Measurements from ENCODE around the gene ATG4B. TPM values are rescaled to one million over a fixed set of nuclear protein-coding genes. Genes with fewer than 3 reads are reported as not detected.

Gene ATG4B
- total RNA-seq, 1 donor from 2014 or later = 135 TPM

DNA sequence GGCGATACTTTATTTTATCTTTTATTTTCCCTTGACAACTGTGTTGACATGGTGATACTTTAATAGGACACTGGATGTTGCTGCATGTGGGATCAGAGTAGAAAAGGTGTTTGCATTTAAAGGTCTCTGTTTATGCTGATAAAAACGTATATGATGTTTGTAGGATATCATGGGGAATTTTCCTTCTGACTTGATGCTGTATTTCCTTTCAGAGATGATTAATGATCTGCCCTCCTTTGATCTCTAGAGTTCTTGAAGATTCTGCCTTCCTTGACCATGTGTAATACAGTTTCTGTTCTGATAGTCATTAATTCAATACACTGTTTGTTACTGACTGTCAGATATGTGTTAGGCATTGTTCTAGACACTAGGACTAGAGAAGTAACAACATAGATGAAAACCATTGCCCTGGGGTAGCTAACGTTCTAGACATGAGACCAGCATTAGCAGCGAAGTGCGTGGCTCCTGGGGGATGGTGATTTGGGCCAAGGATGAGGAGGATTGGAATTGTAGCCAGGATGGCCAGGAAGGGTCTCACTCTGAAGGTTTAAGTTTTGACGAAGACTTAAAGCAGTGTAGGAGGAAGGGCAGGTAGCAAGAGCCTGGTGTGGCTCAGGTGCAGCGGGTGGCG, 2.8 kb downstream of the ATG4B start:
- no peak for TF ChIP-seq CTCF (IDR thresholded peaks at IDR 0.05; ENCODE audit: unreplicated experiment)
- peak overlapping the region; percentile 1 for H3K27ac Mint-ChIP-seq
- no peak for DNase-seq (ENCODE audit: low spot score in 2 of 2, unreplicated experiment in 2 of 2)
- no peak overlapping the region for H3K4me3 Mint-ChIP-seq
- peaks cover 17% of the 10 kb centered on the region for H3K4me1 Mint-ChIP-seq
- no peaks in the 10 kb centered on the region for H3K9me3 Mint-ChIP-seq
- H3K36me3 Mint-ChIP-seq = peaks cover 12% of the 10 kb centered on the region
- no peaks in the 10 kb centered on the region for H3K27me3 Mint-ChIP-seq (ENCODE audit: low read depth)

- Mint-ChIP-seq H3K36me3 (peaks cover 12% of the 10 kb centered on the region), H3K4me3 (no peak overlapping the region), H3K9me3 (no peaks in the 10 kb centered on the region), H3K27ac (no peak overlapping the region), H3K27me3 (ENCODE audit: low read depth) (no peaks in the 10 kb centered on the region), H3K4me1 (peaks cover 11% of the 10 kb centered on the region)
- no peak for TF ChIP-seq CTCF (IDR thresholded peaks at IDR 0.05; ENCODE audit: unreplicated experiment)
- no peak for DNase-seq (ENCODE audit: low spot score in 2 of 2, unreplicated experiment in 2 of 2)
Observed at GRCh38 chr2:241641631-241642030, 4.1 kb downstream of the ATG4B start.

DNA sequence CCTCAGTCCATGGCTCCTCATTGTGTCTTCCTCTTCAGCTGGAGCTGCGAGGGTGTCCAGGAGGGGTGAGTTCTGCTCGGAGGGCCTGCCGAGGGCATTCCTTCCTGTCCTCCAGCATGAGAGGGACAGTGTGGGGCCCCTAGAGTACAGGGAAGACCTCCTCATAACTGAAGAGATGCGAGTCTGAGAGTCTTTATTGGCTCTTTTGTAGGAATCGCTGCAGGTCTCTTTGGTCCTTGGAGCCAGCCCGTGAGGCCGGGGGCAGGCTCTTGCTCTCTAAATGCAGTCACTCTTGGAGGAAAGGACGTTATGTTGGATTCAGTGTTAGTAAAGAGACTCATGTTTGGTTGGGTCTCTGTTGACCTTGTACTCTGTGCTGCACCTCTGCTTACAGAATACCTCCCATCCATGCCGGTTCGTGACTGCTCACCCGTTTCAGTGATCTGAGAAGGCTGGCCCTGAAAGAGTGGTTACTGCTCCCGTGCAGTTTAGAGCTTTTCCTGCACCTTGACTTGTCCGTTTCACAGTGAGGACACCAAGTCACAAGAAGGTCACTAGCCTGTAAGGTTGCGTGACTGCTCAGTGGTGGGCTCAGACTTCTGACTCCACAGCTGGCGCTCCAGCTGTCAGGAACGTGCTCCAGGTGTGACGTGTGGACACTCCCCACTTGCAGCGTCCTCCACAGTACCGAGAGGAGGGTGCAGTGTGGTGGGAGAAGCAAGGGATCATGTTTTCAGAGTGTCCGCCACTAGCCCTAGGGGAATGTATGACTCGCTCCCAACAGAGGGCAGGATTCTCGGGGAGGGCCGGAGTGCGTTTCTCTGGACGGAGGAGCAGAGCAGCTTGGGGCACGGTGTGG, 7.8 kb downstream of the ATG4B start:
- no peaks in the 10 kb centered on the region for H3K9me3 Mint-ChIP-seq
- H3K27me3 Mint-ChIP-seq (ENCODE audit: low read depth) = no peaks in the 10 kb centered on the region
- no peak overlapping the region for H3K27ac Mint-ChIP-seq
- no peaks in the 10 kb centered on the region for H3K4me1 Mint-ChIP-seq
- H3K36me3 Mint-ChIP-seq = peaks cover 2% of the 10 kb centered on the region
- TF ChIP-seq CTCF (IDR thresholded peaks at IDR 0.05; ENCODE audit: unreplicated experiment) = no peak
- no peak overlapping the region for H3K4me3 Mint-ChIP-seq
- DNase-seq (ENCODE audit: low spot score in 2 of 2, unreplicated experiment in 2 of 2) = no peak

- no peak overlapping the region for H3K4me3 Mint-ChIP-seq
- H3K27me3 Mint-ChIP-seq (ENCODE audit: low read depth) = no peaks in the 10 kb centered on the region
- no peak for TF ChIP-seq CTCF (IDR thresholded peaks at IDR 0.05; ENCODE audit: unreplicated experiment)
- DNase-seq (ENCODE audit: low spot score in 2 of 2, unreplicated experiment in 2 of 2) = no peak
- H3K9me3 Mint-ChIP-seq = no peaks in the 10 kb centered on the region
- H3K36me3 Mint-ChIP-seq = peaks cover 5% of the 10 kb centered on the region
- no peaks in the 10 kb centered on the region for H3K4me1 Mint-ChIP-seq
- H3K27ac Mint-ChIP-seq = no peak overlapping the region
Observed at GRCh38 chr2:241645915-241646645, 8.6 kb downstream of the ATG4B start.

DNA sequence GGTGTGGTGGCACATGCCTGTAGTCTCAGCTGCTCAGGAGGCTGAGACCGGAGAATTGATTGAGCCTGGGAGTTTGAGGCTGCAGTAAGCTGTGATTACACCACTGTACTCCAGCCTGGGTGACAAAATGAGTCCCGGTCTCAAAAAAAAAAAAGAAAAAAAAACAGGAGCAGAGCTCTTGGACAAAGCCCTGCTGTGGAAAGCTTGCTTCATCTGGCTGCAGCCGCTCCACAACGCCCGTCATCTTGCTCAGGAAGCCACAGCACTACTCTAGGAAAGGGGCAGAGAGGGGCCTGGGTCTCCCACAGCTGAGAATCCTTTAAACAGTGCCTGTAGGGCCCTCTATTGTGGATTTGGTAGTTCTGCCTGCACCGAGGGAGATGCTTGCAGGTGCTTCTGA, 11.0 kb downstream of the ATG4B start:
- Mint-ChIP-seq H3K27ac (no peak overlapping the region), H3K27me3 (ENCODE audit: low read depth) (no peaks in the 10 kb centered on the region), H3K4me3 (no peak overlapping the region), H3K4me1 (no peaks in the 10 kb centered on the region), H3K9me3 (no peaks in the 10 kb centered on the region), H3K36me3 (peaks cover 15% of the 10 kb centered on the region)
- DNase-seq (ENCODE audit: low spot score in 2 of 2, unreplicated experiment in 2 of 2) = no peak
- TF ChIP-seq CTCF (IDR thresholded peaks at IDR 0.05; ENCODE audit: unreplicated experiment) = no peak
